H1 (cell line): ENCODE data around the gene NR3C2. TPM values are rescaled to one million over a fixed set of nuclear protein-coding genes. Genes with fewer than 3 reads are reported as not detected.

Source experiments
- CTCF ChIA-PET: fragments of 300-600 bp; sonication (Branson Sonifier 250); formaldehyde crosslinking; loops from one replicate; lab custom pipeline; 2021; ENCODE audit not compliant: partially characterized antibody; lab: Charles Lee
- POLR2A ChIA-PET: fragments of 300-600 bp; sonication (Branson Sonifier 250); formaldehyde crosslinking; loops from one replicate; lab custom pipeline; 2021; ENCODE audit warnings: inconsistent platforms; ENCODE audit not compliant: partially characterized antibody; lab: Charles Lee
- DNase-seq, 2 experiments: peaks; one replicate each; pipeline versions ENCODE4 v3.0.0 to v3.0.0-alpha.2; 2010 to 2022; ENCODE audit warnings: low spot score in 2 of 2, low read depth in 1 of 2, mixed read lengths in 1 of 2
- FAIRE-seq: peaks from 2 replicates; lab custom pipeline; 2011; peaks lifted over from hg19 to GRCh38; lab: Jason Lieb, UNC
- H2AFZ ChIP-seq: 2 replicates; pipeline ENCODE4 v1.8.1; 2012; ENCODE audit warnings: low read length, inconsistent platforms
- H2AK5ac ChIP-seq: 2 replicates; pipeline ENCODE4 v1.6.1; 2013; ENCODE audit warnings: low read depth, low read length
- H2BK120ac ChIP-seq: replicated peaks from 2 replicates; pipeline ENCODE3; 2013; ENCODE audit warnings: low read depth, low read length, inconsistent platforms
- H2BK12ac ChIP-seq: 2 replicates; pipeline ENCODE4 v1.6.1; 2013; ENCODE audit warnings: low read depth, low read length
- H2BK15ac ChIP-seq: 2 replicates; pipeline ENCODE4 v1.6.1; 2013; ENCODE audit warnings: low read length
- H2BK20ac ChIP-seq: 2 replicates; pipeline ENCODE4 v1.6.1; 2013; ENCODE audit warnings: low read length
- H2BK5ac ChIP-seq: 2 replicates; pipeline ENCODE4 v1.6.1; 2013; ENCODE audit warnings: low read depth, low read length
- H3K14ac ChIP-seq: 2 replicates; pipeline ENCODE4 v1.6.1; 2013; ENCODE audit warnings: inconsistent platforms; ENCODE audit not compliant: insufficient read length
- H3K18ac ChIP-seq: 2 replicates; pipeline ENCODE4 v1.6.1; 2013; ENCODE audit warnings: low read length; ENCODE audit errors: extremely low read depth
- H3K23ac ChIP-seq: 2 replicates; pipeline ENCODE4 v1.6.1; 2013; ENCODE audit warnings: inconsistent platforms; ENCODE audit not compliant: insufficient read length
- H3K23me2 ChIP-seq: 2 replicates; pipeline ENCODE4 v1.6.1; 2013; ENCODE audit warnings: low read depth, low read length
- H3K27ac ChIP-seq: 2 replicates; pipeline ENCODE4 v1.6.1; 2011; ENCODE audit warnings: low read depth, low read length, inconsistent platforms
- H3K27me3 ChIP-seq, 4 experiments: replicated peaks in 1 of 4; 1 replicate in 1 of 4; 2 replicates in 3 of 4; pipeline versions ENCODE4 v1.6.1 to v1.8.1; 2011 to 2013; ENCODE audit warnings: low read length in 3 of 4, mild to moderate bottlenecking in 3 of 4, inconsistent platforms in 2 of 4, mixed read lengths in 2 of 4, moderate library complexity in 1 of 4; ENCODE audit not compliant: control insufficient read depth in 3 of 4, insufficient read depth in 3 of 4; ENCODE audit errors: extremely low read depth in 1 of 4
- H3K36me3 ChIP-seq, 4 experiments: 2 replicates each; pipeline versions ENCODE4 v1.6.1 to v1.8.1; 2011 to 2013; ENCODE audit warnings: mild to moderate bottlenecking in 4 of 4, low read length in 3 of 4, moderate library complexity in 2 of 4, control low read depth in 1 of 4, inconsistent platforms in 1 of 4; ENCODE audit not compliant: insufficient read depth in 4 of 4, control insufficient read depth in 2 of 4
- H3K4ac ChIP-seq: replicated peaks from 2 replicates; pipeline ENCODE3; 2013; ENCODE audit warnings: low read length, low read depth, mixed read lengths, inconsistent platforms; ENCODE audit not compliant: insufficient read length
- H3K4me1 ChIP-seq, 4 experiments: replicated peaks in 1 of 4; 1 replicate in 1 of 4; 2 replicates in 3 of 4; pipeline versions ENCODE4 v1.6.1 to v1.8.1; 2011 to 2013; ENCODE audit warnings: low read length in 3 of 4, inconsistent platforms in 2 of 4, mixed read lengths in 1 of 4; ENCODE audit not compliant: insufficient read depth in 4 of 4, control insufficient read depth in 3 of 4
- H3K4me2 ChIP-seq, 2 experiments: 2 replicates each; pipeline versions ENCODE4 v1.6.1 to v1.8.1; 2011 to 2013; ENCODE audit warnings: low read depth in 2 of 2, low read length in 2 of 2, control low read depth in 1 of 2, inconsistent platforms in 1 of 2, mild to moderate bottlenecking in 1 of 2; ENCODE audit not compliant: insufficient read depth in 1 of 2
- H3K4me3 ChIP-seq, 4 experiments: fragments of 200-600, 300-600 bp in 1 of 4; sonication (generic), shearing (Covaris generic), sonication (Bioruptor Twin) in 1 of 4; 2 replicates each; pipeline versions ENCODE4 v1.5.1 to v1.8.1; 2011 to 2016; ENCODE audit warnings: low read length in 4 of 4, low read depth in 3 of 4, control low read depth in 2 of 4, inconsistent platforms in 2 of 4, mild to moderate bottlenecking in 2 of 4, mixed read lengths in 1 of 4, moderate library complexity in 1 of 4; ENCODE audit not compliant: insufficient read depth in 2 of 4; ENCODE audit errors: extremely low read depth in 1 of 4
- H3K56ac ChIP-seq: replicated peaks from 2 replicates; pipeline ENCODE3; 2013; ENCODE audit warnings: low read depth, mild to moderate bottlenecking, mixed read lengths, low read length, inconsistent platforms; ENCODE audit not compliant: insufficient read length
- H3K79me1 ChIP-seq: 2 replicates; pipeline ENCODE4 v1.6.1; 2013; ENCODE audit warnings: low read depth, low read length, control low read depth
- H3K79me2 ChIP-seq, 2 experiments: 2 replicates each; pipeline versions ENCODE4 v1.6.1 to v1.8.1; 2012 to 2013; ENCODE audit warnings: low read length in 2 of 2, mild to moderate bottlenecking in 2 of 2, inconsistent platforms in 1 of 2; ENCODE audit not compliant: insufficient read depth in 2 of 2, control insufficient read depth in 1 of 2
- H3K9ac ChIP-seq, 4 experiments: replicated peaks in 1 of 4; 1 replicate in 1 of 4; 2 replicates in 3 of 4; pipeline versions ENCODE4 v1.6.1 to v1.8.1; 2011 to 2013; ENCODE audit warnings: low read depth in 3 of 4, low read length in 3 of 4, control low read depth in 2 of 4, mild to moderate bottlenecking in 2 of 4, moderate library complexity in 2 of 4, inconsistent platforms in 1 of 4; ENCODE audit errors: extremely low read depth in 1 of 4
- H3K9me3 ChIP-seq, 2 experiments: 2 replicates each; pipeline versions ENCODE4 v1.6.1 to v1.8.1; 2012 to 2013; ENCODE audit warnings: mild to moderate bottlenecking in 2 of 2, moderate library complexity in 2 of 2, control low read depth in 1 of 2, inconsistent platforms in 1 of 2, low read depth in 1 of 2, low read length in 1 of 2, mixed read lengths in 1 of 2; ENCODE audit not compliant: insufficient read depth in 2 of 2
- H4K20me1 ChIP-seq, 2 experiments: replicated peaks in 1 of 2; 2 replicates each; pipeline versions ENCODE3 to v1.8.1; 2011 to 2013; ENCODE audit warnings: inconsistent platforms in 2 of 2, low read length in 2 of 2, mild to moderate bottlenecking in 1 of 2; ENCODE audit not compliant: insufficient read depth in 2 of 2, control insufficient read depth in 1 of 2
- H4K5ac ChIP-seq: 2 replicates; pipeline ENCODE4 v1.6.1; 2013; ENCODE audit warnings: low read length, low read depth, mixed read lengths, inconsistent platforms; ENCODE audit not compliant: insufficient read length
- H4K8ac ChIP-seq: 2 replicates; pipeline ENCODE4 v1.8.0; 2013; ENCODE audit warnings: mild to moderate bottlenecking, moderate library complexity, low read length, inconsistent platforms; ENCODE audit not compliant: insufficient read depth; ENCODE audit errors: extremely low read depth
- H4K91ac ChIP-seq: replicated peaks from 2 replicates; pipeline ENCODE3; 2013; ENCODE audit warnings: low read length, mixed read lengths, inconsistent platforms; ENCODE audit not compliant: insufficient read length
- ATF2 ChIP-seq: IDR thresholded peaks from 2 replicates; pipeline ENCODE4 v1.6.1; 2012; ENCODE audit warnings: low read length, inconsistent platforms
- BACH1 ChIP-seq: IDR thresholded peaks from 2 replicates; pipeline ENCODE4 v1.6.1; 2012; ENCODE audit warnings: low read length, improper control_type of control experiment
- CHD2 ChIP-seq: IDR thresholded peaks from 2 replicates; pipeline ENCODE4 v1.6.1; 2012; ENCODE audit warnings: low read length, improper control_type of control experiment
- CREB1 ChIP-seq: IDR thresholded peaks from 2 replicates; pipeline ENCODE4 v1.6.1; 2012; ENCODE audit warnings: inconsistent platforms
- HDAC2 ChIP-seq, 2 experiments: fragments of 300-600 bp in 1 of 2; sonication (generic) in 1 of 2; IDR thresholded peaks; 2 replicates each; pipeline ENCODE4 v1.6.1; 2011 to 2012; ENCODE audit warnings: low read depth in 2 of 2, low read length in 2 of 2, mild to moderate bottlenecking in 2 of 2, moderate library complexity in 2 of 2, borderline replicate concordance in 1 of 2, inconsistent platforms in 1 of 2
- KDM1A ChIP-seq: fragments of 200-600, 300-600 bp; sonication (generic); IDR thresholded peaks from 2 replicates; pipeline ENCODE4 v1.7.1; 2016; ENCODE audit warnings: mild to moderate bottlenecking, low read length, borderline replicate concordance
- NANOG ChIP-seq: IDR thresholded peaks from 2 replicates; pipeline ENCODE4 v1.6.1; 2011; ENCODE audit warnings: low read length, low read depth, mild to moderate bottlenecking, inconsistent platforms; ENCODE audit not compliant: insufficient read depth, poor library complexity, severe bottlenecking
- NRF1 ChIP-seq: IDR thresholded peaks from 2 replicates; pipeline ENCODE4 v1.6.1; 2011; ENCODE audit warnings: mild to moderate bottlenecking, low read depth, low read length, improper control_type of control experiment
- POLR2AphosphoS5 ChIP-seq: IDR thresholded peaks from 2 replicates; pipeline ENCODE4 v1.6.1; 2011; ENCODE audit warnings: low read depth, low read length
- SP4 ChIP-seq: IDR thresholded peaks from 2 replicates; pipeline ENCODE4 v1.6.1; 2012; ENCODE audit warnings: low read length, inconsistent platforms
- TAF1 ChIP-seq: IDR thresholded peaks from 2 replicates; pipeline ENCODE4 v1.6.1; 2011; ENCODE audit warnings: mild to moderate bottlenecking, low read depth, low read length
- WGBS, 2 experiments: shearing (Covaris generic) in 1 of 2; methylation state at CpG; one replicate each; pipeline versions ENCODE4 v1.1.6 to v1.1.7; 2013 to 2015; ENCODE audit warnings: low lambda C conversion rate in 2 of 2, mixed read lengths in 2 of 2, inconsistent platforms in 1 of 2, low coverage in 1 of 2, missing lambda C conversion rate in 1 of 2; ENCODE audit not compliant: insufficient replicate concordance in 2 of 2, insufficient coverage in 1 of 2, insufficient read length in 1 of 2; ENCODE audit errors: extremely low coverage in 1 of 2, missing lambda C conversion rate in 1 of 2; 5-methylcytosine and 5-hydroxymethylcytosine counted together
- polyA plus RNA-seq, 7 experiments: library from polyadenylated mRNA; depleted of rRNA in 3 of 7; stranded (reverse) in 5 of 7; unstranded in 2 of 7; fragments of >200 nt in 5 of 7; fragments of 200-250 nt in 2 of 7; gene quantifications; 1 replicate in 5 of 7; 2 replicates in 1 of 7; 4 replicates in 1 of 7; pipeline versions ENCODE4 v1.2.1 to v1.2.3, GENCODE V29; 2011 to 2013; ENCODE audit warnings: missing spikeins in 2 of 7, mixed read lengths in 2 of 7
- total RNA-seq: library from RNA; stranded (reverse); fragmentation: NEBNext Ultra II Directional; extraction: Animal tissue kit (Norgen Biotek cat#: 25700); gene quantifications from 2 replicates; pipeline ENCODE4 v1.2.1, GENCODE V29; 2021

The NR3C2 gene
- total and polyA plus RNA-seq, 2 of the 8 experiments (the other 6 are each of a cell fraction or from before 2014, with no cell fraction given): 0.80 to 3.9 TPM

GRCh38 chr4:148182230-148182911 is 259.8 kb downstream of the NR3C2 start:
- FAIRE-seq: no peak
- Histone ChIP-seq H4K20me1 (no peaks in the 10 kb centered on the region), H3K79me2 (no peaks in the 10 kb centered on the region), H3K36me3 (no peaks in the 10 kb centered on the region), H3K56ac (no peak overlapping the region), H4K91ac (no peak overlapping the region), H2BK15ac (no peak overlapping the region), H3K23me2 (no peaks in the 10 kb centered on the region), H3K9ac (no peak overlapping the region), H2BK12ac (no peak overlapping the region), H3K23ac (no peak overlapping the region), H3K27ac (no peak overlapping the region), H2BK120ac (no peak overlapping the region), H3K4ac (no peak overlapping the region), H3K79me1 (no peaks in the 10 kb centered on the region), H3K27me3 (no peaks in the 10 kb centered on the region), H2AFZ (no peak overlapping the region), H2BK20ac (no peak overlapping the region), H3K18ac (no peak overlapping the region), H3K4me1 (no peaks in the 10 kb centered on the region), H3K4me3 (no peak overlapping the region), H2AK5ac (no peak overlapping the region), H3K14ac (no peak overlapping the region), H4K5ac (no peak overlapping the region), H3K4me2 (no peak overlapping the region), H3K9me3 (no peaks in the 10 kb centered on the region), H2BK5ac (no peak overlapping the region), H4K8ac (no peak overlapping the region)
- 86% methylated on average over 3 of the region's 3 CpGs; no CpG with 5 or more reads in 1 of the 2 experiments for WGBS, 2 experiments
- POLR2A ChIA-PET: no interaction called here
- TF ChIP-seq SP4: no peak
- TF ChIP-seq BACH1: no peak
- no peak for TF ChIP-seq NANOG
- TF ChIP-seq POLR2AphosphoS5: no peak
- no peak for TF ChIP-seq CREB1
- TF ChIP-seq TAF1: no peak
- no peak for TF ChIP-seq NRF1
- TF ChIP-seq CHD2: no peak
- TF ChIP-seq KDM1A: no peak
- no peak for TF ChIP-seq HDAC2 (IDR thresholded peaks at IDR 0.05; ENCODE audit: borderline replicate concordance in 1 of 2, low read depth in 2 of 2, low read length in 2 of 2)
- TF ChIP-seq ATF2: no peak
- DNase-seq: no peak
- CTCF ChIA-PET: interaction anchor here (0.7 kb wide), 1 partner anchor 9 kb away, joined by 4 read pairs; no protein-coding TSS in a partner anchor
